NK-92 treated with Interleukin-12 subunit alpha and Interleukin-12 subunit beta, amount 100 ng/mL, for 24 hours (cell line): ENCODE results near the gene IFFO2.

ENCODE experiments used
- DNase-seq: peaks from one replicate; lab custom pipeline; 2025; lab: John Stamatoyannopoulos, UW

Gene IFFO2

DNA sequence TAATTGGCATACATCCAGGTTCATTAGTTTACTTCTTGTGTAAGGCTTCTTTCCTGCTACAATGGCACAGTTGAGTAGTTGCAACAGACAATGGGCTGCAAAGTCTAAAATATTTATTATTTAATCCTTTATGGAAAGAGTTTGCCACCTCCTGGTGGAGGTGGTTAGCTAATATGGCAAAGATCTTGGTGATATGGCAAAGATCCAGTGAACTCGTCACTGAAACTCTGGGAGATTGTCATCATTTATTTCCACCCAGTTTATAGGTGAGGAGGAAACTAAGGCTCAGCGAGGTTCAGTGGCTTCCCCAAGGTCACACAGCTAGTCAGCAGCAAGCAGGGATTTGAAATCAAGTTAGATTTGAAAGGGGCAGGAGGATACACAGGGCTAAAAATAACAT, 16.1 kb upstream of the IFFO2 start:
- DNase-seq = no peak

- no peak for DNase-seq
Measured at GRCh38 chr1:18970762-18971161, 14.3 kb upstream of the IFFO2 start.

GRCh38 chr1:18970358-18970757, 13.9 kb upstream of the IFFO2 start:
- DNase-seq = no peak

DNA sequence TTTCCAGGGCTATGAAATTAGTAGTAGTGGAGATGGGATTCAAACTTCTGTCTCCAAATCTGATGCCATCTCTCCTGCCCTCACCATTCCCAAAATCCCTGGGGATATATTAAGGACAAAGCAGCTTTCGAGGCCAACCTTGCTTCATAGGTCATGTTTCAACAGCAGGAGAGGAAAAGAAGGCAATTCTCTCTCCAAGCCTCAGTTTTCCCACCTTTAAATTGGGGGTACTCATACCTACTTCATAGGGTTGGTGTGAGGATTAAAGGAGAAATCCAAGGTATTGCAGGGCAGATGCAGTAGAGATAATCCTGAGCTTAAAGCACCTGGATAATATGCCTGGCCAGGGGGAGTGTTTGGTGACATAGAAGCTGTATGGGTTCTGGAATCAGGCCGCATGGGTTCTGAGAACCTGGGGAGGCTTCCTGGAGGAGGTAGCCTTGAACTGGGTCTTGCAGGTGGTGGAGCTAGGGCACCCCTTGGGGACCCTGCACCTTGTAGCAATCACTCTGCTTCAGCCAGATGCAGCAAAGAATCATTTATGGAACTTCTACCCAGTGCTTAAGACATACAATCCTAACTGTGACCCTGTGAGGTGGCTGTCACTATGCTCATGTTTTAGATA, 10.7 kb upstream of the IFFO2 start:
- no peak for DNase-seq

- no peak for DNase-seq
Measured at GRCh38 chr1:18965206-18966173, 9.0 kb upstream of the IFFO2 start.

DNA sequence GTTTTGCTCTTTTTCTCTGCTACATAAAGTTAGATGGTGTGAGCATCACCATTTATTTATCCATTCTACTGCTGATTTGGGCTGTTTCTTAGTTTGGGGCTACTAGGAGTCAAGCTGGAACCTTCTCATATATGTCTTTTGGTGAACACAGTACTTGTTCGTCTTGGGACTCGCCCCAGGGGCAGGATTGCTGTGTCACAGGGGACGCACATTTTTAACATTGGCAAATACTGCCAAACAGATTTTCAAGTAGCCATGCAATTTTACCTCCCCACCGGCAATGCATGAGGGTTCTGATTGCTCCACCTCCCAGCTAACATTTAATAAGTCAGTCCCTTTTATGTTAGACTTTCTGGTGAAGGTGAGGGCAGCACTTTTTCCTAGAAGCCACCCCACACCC, 7.5 kb upstream of the IFFO2 start:
- DNase-seq = no peak

- DNase-seq = no peak
Measured at GRCh38 chr1:18962855-18963737, 6.6 kb upstream of the IFFO2 start.

DNA sequence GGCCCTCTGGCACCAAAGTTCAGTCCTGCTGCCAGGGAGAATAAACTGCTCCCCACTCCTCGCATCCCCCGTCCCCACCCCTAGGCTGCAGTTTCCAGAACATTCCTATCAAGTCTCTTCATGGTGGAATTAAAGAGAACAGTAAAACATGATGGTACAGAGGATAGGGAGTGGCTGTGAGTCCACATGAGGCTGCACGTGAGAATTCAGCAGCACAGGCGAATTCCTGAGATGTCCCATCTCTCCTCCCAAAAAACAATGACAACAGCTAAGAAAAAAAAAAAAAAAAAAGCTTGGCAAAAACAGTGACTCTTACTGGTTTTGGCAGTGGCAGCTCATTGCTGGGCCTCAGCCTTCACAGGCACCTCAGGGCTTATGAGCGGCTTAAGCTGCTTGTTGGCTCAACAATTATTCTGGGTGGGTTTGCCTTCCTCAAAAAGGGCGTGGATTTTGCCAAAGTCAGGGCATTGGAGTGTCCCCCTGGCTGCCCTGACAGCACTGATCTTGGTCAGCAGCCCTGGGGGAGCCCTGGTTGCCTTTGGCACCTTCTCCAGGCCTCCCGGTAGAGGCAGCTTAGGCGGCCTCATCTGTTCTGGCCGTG, 5.7 kb upstream of the IFFO2 start:
- no peak for DNase-seq

- no peak for DNase-seq
Measured at GRCh38 chr1:18960821-18961220, 4.3 kb upstream of the IFFO2 start.

DNA sequence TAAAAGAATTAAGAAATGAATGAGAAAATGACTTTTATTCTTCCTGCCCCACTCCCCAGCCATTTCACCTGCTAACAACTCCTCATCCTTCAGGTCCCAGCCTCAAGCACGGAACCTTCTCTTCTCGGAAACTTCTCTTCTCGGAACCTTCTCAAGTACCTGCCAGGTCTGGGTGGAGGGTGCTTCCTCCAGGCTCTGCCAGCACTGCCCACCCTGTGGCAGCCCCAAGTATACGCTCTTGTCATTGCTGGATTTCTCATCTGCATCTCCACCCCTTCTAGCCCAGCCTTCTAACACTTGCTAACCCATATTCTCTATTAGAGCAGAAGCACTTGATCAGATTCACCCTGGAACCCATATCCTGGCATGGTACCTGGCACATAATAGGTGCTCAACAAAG, 3.9 kb upstream of the IFFO2 start:
- DNase-seq = no peak

GRCh38 chr1:18959591-18959990, 3.1 kb upstream of the IFFO2 start:
- no peak for DNase-seq

- DNase-seq = no peak
Measured at GRCh38 chr1:18957532-18958300, 1.2 kb upstream of the IFFO2 start.

- no peak for DNase-seq
Measured at GRCh38 chr1:18957136-18957521, 653 bp upstream of the IFFO2 start.

DNA sequence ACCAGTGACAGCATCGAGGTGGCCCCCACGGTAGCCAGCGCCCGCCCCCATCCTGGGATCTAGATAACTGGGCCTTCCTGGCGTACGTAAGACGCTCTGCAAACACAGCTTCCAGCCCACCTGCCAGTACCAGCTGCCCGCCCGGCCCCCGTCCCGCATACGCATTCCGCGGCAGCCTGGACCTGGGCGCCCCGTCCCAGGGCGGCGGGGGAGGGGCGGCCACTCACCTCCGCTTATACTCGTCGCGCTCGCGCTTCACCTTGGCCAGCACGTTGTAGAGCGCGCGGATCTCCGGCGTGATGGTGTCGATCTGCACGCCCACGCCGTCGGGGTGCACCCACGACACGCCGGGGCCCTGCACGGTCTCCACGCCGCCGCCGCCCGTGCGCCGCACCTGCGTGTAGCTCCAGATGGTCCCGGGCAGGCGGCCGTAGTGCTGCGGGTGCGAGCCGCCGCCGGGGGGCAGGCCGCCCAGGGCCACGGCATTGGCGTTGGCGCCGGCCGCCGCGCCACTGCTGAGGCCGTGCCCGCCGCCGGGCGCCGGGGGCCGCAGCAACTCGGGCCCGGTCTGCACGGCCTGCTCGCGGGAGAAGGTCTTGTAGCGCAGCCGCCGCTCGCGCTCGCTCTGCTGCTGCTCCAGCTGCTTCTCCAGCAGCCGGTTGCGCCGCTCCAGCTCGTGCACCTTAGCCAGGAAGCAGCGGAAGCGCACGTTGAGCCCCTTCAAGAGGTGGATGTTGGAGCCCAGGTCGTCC, 859 bp downstream of the IFFO2 start:
- DNase-seq = no peak

GRCh38 chr1:18955131-18955440, 1.4 kb downstream of the IFFO2 start:
- no peak for DNase-seq

- no peak for DNase-seq
Measured at GRCh38 chr1:18954270-18955071, 2.0 kb downstream of the IFFO2 start.

- DNase-seq = no peak
Measured at GRCh38 chr1:18953731-18954231, 2.7 kb downstream of the IFFO2 start.

DNA sequence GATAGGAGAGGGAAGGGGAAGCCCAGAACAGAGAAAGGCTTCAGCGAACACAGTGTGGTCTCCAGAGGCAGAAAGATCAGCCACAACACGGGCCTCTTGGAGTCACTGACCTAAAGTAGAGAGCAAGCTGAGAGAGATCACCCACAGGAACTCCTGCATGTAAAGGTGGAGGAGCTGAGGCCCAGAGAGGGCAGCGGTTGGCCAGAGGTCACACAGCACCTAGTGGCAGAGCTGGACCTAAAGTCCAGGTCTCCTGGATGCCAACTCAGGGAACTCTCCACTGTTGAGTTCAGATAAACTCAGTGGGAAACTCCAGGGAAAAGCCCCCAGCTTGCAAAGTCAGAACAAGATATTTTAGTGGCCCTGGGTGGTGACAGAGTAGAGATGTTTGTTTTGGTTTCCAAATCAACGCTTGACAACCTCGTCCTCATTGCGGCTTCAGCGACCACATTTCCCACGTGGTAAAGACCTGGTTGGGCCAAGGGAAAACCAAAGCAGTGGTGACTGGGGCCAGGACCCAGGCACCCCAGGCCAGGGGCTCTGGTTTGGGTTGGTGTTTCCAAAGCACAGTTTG, 4.6 kb downstream of the IFFO2 start:
- DNase-seq = peak; percentile 77

- DNase-seq = no peak
Measured at GRCh38 chr1:18951416-18951815, 5.1 kb downstream of the IFFO2 start.
